Caco-2 (cell line): ENCODE data around the gene TCEAL1. TPM values are rescaled to one million over a fixed set of nuclear protein-coding genes. Genes with fewer than 3 reads are reported as not detected.
A peak's percentile ranks its signal among the peaks of the same experiment; 100 is the strongest.

Experiments
- Bru-seq: library from RNA; stranded (reverse); fragments of 400-500 nt; gene quantifications from one replicate; lab custom pipeline; 2021; lab: Mats Ljungman, UMichigan
- BruChase-seq, 2 experiments: library from RNA; stranded (reverse); fragments of 400-500 nt; gene quantifications; one replicate each; lab custom pipeline; 2021; lab: Mats Ljungman, UMichigan
- BruUV-seq: library from RNA; stranded (reverse); fragments of 400-500 nt; replicated peaks from 2 replicates; lab custom pipeline; 2021; lab: Mats Ljungman, UMichigan
- CTCF ChIA-PET: fragments of 300-600 bp; sonication (Branson Sonifier 250); formaldehyde crosslinking; loops from one replicate; lab custom pipeline; 2022; ENCODE audit warnings: antibody characterized with exemption; lab: Charles Lee
- POLR2A ChIA-PET: fragments of 300-600 bp; sonication (Branson Sonifier 250); formaldehyde crosslinking; loops from one replicate; lab custom pipeline; 2022; ENCODE audit warnings: antibody characterized with exemption; lab: Charles Lee
- DNase-seq, 2 experiments: peaks; one replicate each; pipeline versions ENCODE4 v3.0.0 to v3.0.0-alpha.2; 2020 to 2022
- H3K27me3 ChIP-seq: replicated peaks from 2 replicates; pipeline ENCODE4 v1.6.0; 2011; ENCODE audit warnings: low read length; ENCODE audit not compliant: control insufficient read depth, insufficient read depth
- H3K36me3 ChIP-seq: 2 replicates; pipeline ENCODE4 v1.5.1; 2011; ENCODE audit warnings: low read length; ENCODE audit not compliant: control insufficient read depth, insufficient read depth
- H3K4me1 ChIP-seq: fragments of 250-450 bp; sonication (Bioruptor Pico); 2 replicates; pipeline ENCODE4 v1.5.1; 2020; ENCODE audit warnings: mild to moderate bottlenecking
- H3K4me3 ChIP-seq: 2 replicates; pipeline ENCODE4 v1.5.1; 2011; ENCODE audit warnings: low read depth, mild to moderate bottlenecking, control low read depth, low read length
- H3K9me3 ChIP-seq: fragments of 250-450 bp; sonication (Bioruptor Pico); 2 replicates; pipeline ENCODE4 v1.5.1; 2020; ENCODE audit warnings: mild to moderate bottlenecking, moderate library complexity
- H3K27ac Mint-ChIP-seq: one replicate; pipeline ENCODE4 v1.8.0; 2022; ENCODE audit warnings: mixed read lengths; ENCODE audit not compliant: unreplicated experiment
- H3K27me3 Mint-ChIP-seq: one replicate; pipeline ENCODE4 v1.8.0; 2022; ENCODE audit warnings: mixed read lengths; ENCODE audit not compliant: insufficient read depth, unreplicated experiment
- H3K36me3 Mint-ChIP-seq: one replicate; pipeline ENCODE4 v1.8.0; 2022; ENCODE audit warnings: mild to moderate bottlenecking, mixed read lengths; ENCODE audit not compliant: insufficient read depth, unreplicated experiment
- H3K4me1 Mint-ChIP-seq: one replicate; pipeline ENCODE4 v1.8.0; 2022; ENCODE audit warnings: low read depth, mixed read lengths; ENCODE audit not compliant: unreplicated experiment
- H3K4me3 Mint-ChIP-seq: one replicate; pipeline ENCODE4 v1.8.0; 2022; ENCODE audit warnings: mild to moderate bottlenecking, moderate library complexity, mixed read lengths; ENCODE audit not compliant: unreplicated experiment
- H3K9me3 Mint-ChIP-seq: one replicate; pipeline ENCODE4 v1.8.0; 2022; ENCODE audit warnings: mixed read lengths; ENCODE audit not compliant: unreplicated experiment
- intact Hi-C: fragments of 100-400 bp; cut with micrococcal nuclease; formaldehyde crosslinking; loops from one replicate; pipeline ENCODE4 v1.10.0; 2022; ENCODE audit not compliant: unreplicated experiment
- long read RNA-seq: library from polyadenylated mRNA; stranded (forward); transcript quantifications from one replicate; pipeline ENCODE4 v2.0.0, GENCODE V29; 2022
- total RNA-seq: library from RNA; stranded (reverse); gene quantifications from 2 replicates; pipeline ENCODE4 v1.2.3, GENCODE V29; 2022
- TF ChIP-seq, protein P1 (sequence below), 2 experiments: fragments of 200-600 bp in 1 of 2; IDR thresholded peaks; 1 replicate in 1 of 2; 2 replicates in 1 of 2; pipeline versions ENCODE4 v1.5.1 to v1.8.0; 2011 to 2022; ENCODE audit warnings: antibody characterized with exemption in 1 of 2, control low read depth in 1 of 2, inconsistent platforms in 1 of 2, low read depth in 1 of 2, low read length in 1 of 2, mild to moderate bottlenecking in 1 of 2, moderate library complexity in 1 of 2; ENCODE audit not compliant: insufficient read depth in 1 of 2, severe bottlenecking in 1 of 2, unreplicated experiment in 1 of 2

The TCEAL1 gene, protein sequence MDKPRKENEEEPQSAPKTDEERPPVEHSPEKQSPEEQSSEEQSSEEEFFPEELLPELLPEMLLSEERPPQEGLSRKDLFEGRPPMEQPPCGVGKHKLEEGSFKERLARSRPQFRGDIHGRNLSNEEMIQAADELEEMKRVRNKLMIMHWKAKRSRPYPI
- 11.6 and 11.8 TPM in 2 replicates for total RNA-seq
- Bru-seq, nascent RNA, result percentile 66 among the genes with signal in this experiment
- BruChase-seq, experiment 1, labeled RNA remaining after a 2-hour chase, result percentile 89 among the genes with signal in this experiment
- percentile 87 among the genes with signal in this experiment for BruChase-seq, experiment 2, labeled RNA remaining after a 6-hour chase
- long read RNA-seq, partial matches to known transcripts, result 4 of 8 reads
- long read RNA-seq, other reads (novel, unspliced or antisense), result 4 of 8 reads

DNA sequence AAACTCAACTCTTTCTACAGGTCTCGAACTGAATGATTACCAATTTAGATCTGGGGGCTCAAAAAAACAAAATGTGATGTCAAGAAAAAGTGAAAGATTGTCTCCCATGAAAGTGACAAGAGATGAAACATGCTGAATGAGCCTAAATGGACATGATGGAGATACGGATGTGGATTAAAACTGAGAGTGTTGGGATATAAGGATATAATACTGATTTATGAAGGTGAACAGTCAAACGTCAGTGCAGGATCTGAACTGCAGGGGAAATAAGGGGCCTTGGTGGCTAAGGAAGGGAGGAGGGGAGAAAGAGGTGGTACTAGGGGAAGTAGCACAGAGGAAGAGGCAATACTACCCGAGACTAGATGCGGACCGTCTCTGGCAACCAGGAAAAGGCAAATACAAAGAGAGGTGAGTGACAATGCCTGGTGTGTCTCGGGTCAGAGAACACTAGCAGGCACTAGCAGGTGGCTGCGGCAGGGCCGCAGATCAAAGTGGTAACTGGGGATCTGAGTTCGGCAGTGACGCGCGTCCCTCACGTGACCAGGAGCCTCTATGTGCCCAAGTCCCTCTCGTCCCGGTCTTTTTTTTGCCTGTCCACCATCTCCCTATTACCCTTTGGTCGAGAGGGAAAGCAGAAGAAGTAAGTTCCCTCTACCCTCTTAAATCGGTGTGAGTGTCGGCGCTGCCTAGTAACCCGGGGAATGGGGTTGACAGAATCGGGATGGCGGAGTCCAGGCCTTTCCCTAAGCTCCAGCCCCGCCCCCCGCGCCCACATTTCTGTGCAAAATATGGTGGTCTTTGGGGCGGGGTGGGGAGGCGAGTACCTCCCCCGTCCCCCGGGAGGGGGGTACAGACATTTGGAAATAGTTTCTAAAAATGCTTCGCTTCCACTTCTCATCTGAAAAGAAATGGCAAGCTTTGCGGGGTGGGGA is at the start of gene TCEAL1:
TCEAL1 (plus strand) TSS at position 590 of the 932 bp plus-strand sequence. CDS start 942 bp downstream, outside the sequence.
- peak; percentile 57 to 59 for DNase-seq
- Histone ChIP-seq H3K36me3 (no peaks in the 10 kb centered on the region), H3K4me1 (no peaks in the 10 kb centered on the region), H3K4me3 (peak within 1 kb of the TSS; percentile 75), H3K27me3 (no peaks in the 10 kb centered on the region), H3K9me3 (no peaks in the 10 kb centered on the region)
- peak within 1 kb of the TSS; percentile 92 for H3K4me3 Mint-ChIP-seq
- intact Hi-C loops, result loop anchor here (2.0 kb wide), 1 partner anchor 58 kb away; the partner anchor contains the start of gene MORF4L2
- ChIA-PET POLR2A (interaction anchor here (0.6 to 1.3 kb wide), 2 partner anchors 58 to 71 kb away, joined by 9 to 17 read pairs; partner anchors contain the start of gene MORF4L2), CTCF (interaction anchor here (0.8 kb wide), 1 partner anchor 21 kb away, joined by 3 read pairs; no protein-coding TSS in a partner anchor)
- TSS peak; percentile 75 for BruUV-seq
- peaks cover 12% of the 10 kb centered on the region for H3K4me1 Mint-ChIP-seq
- TF ChIP-seq, protein P1, sequence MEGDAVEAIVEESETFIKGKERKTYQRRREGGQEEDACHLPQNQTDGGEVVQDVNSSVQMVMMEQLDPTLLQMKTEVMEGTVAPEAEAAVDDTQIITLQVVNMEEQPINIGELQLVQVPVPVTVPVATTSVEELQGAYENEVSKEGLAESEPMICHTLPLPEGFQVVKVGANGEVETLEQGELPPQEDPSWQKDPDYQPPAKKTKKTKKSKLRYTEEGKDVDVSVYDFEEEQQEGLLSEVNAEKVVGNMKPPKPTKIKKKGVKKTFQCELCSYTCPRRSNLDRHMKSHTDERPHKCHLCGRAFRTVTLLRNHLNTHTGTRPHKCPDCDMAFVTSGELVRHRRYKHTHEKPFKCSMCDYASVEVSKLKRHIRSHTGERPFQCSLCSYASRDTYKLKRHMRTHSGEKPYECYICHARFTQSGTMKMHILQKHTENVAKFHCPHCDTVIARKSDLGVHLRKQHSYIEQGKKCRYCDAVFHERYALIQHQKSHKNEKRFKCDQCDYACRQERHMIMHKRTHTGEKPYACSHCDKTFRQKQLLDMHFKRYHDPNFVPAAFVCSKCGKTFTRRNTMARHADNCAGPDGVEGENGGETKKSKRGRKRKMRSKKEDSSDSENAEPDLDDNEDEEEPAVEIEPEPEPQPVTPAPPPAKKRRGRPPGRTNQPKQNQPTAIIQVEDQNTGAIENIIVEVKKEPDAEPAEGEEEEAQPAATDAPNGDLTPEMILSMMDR (IDR thresholded peaks at IDR 0.05; ENCODE audit: insufficient read depth in 1 of 2, low read depth in 1 of 2, low read length in 1 of 2, severe bottlenecking in 1 of 2, unreplicated experiment in 1 of 2), result no peak
- H3K27ac Mint-ChIP-seq, result peak within 1 kb of the TSS; percentile 84
- H3K9me3 Mint-ChIP-seq, result no peaks in the 10 kb centered on the region
- no peaks in the 10 kb centered on the region for H3K27me3 Mint-ChIP-seq
- peaks cover 5% of the 10 kb centered on the region for H3K36me3 Mint-ChIP-seq

DNA sequence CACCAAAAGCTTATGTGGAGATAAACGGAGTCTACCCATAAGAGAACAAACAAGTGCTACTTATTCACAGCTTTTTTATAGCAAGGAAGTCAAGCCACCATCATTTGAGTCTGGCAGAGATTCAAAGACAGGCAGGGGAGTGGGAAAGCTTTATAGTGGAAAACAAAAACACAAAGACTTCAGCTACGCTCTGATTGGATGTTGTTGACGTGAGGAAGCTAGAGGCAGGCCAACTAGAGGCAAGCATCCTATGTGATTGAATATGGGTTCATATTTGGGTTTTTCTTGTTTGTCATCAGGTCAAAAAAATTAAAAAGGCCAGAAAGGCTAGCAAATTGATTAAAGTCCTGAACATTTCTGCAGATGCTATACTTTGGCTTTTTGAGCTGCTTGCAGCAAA is 44.2 kb upstream of the TCEAL1 start:
- intact Hi-C loops, result no loop called here
- Mint-ChIP-seq H3K4me1 (no peaks in the 10 kb centered on the region), H3K27me3 (no peaks in the 10 kb centered on the region), H3K9me3 (no peaks in the 10 kb centered on the region), H3K36me3 (no peaks in the 10 kb centered on the region), H3K27ac (no peak overlapping the region), H3K4me3 (peak overlapping the region; percentile 87)
- H3K36me3 ChIP-seq, result no peaks in the 10 kb centered on the region
- CTCF ChIA-PET, result no interaction called here
- POLR2A ChIA-PET, result no interaction called here
- H3K4me3 ChIP-seq, result no peak overlapping the region
- DNase-seq, result no peak
- BruUV-seq, result no TSS peak
- H3K4me1 ChIP-seq, result no peaks in the 10 kb centered on the region
- TF ChIP-seq, protein P1 (IDR thresholded peaks at IDR 0.05; ENCODE audit: insufficient read depth in 1 of 2, low read depth in 1 of 2, low read length in 1 of 2, severe bottlenecking in 1 of 2, unreplicated experiment in 1 of 2), result no peak
- no peaks in the 10 kb centered on the region for H3K9me3 ChIP-seq
- H3K27me3 ChIP-seq, result no peaks in the 10 kb centered on the region
